Activated T-helper 2 cell treated with anti-CD3 and anti-CD28 coated beads, Interferon-gamma antibody, Interleukin-2, Interleukin-4, amounts not matched to agents 10 μg/mL and 5 μg/mL and 100 μg/mL, durations not matched to agents 14 hours and 24 hours and 36 hours (primary cell): ENCODE measurements around the gene MAGI2. TPM values are rescaled to one million over a fixed set of nuclear protein-coding genes. Genes with fewer than 3 reads are reported as not detected.

ENCODE experiments used
- DNase-seq: peaks from one replicate; pipeline ENCODE4 v3.0.0; 2021; ENCODE audit warnings: low spot score
- H3K27ac Mint-ChIP-seq: one replicate; pipeline ENCODE4 v1.8.0; 2021; ENCODE audit warnings: mixed read lengths
- H3K27me3 Mint-ChIP-seq: one replicate; pipeline ENCODE4 v1.8.0; 2021; ENCODE audit warnings: low read depth, mixed read lengths
- H3K36me3 Mint-ChIP-seq: one replicate; pipeline ENCODE4 v1.8.0; 2021; ENCODE audit warnings: low read depth, mixed read lengths
- H3K4me1 Mint-ChIP-seq: one replicate; pipeline ENCODE4 v1.8.0; 2021; ENCODE audit warnings: low read depth, mixed read lengths
- H3K4me3 Mint-ChIP-seq: one replicate; pipeline ENCODE4 v1.8.0; 2021; ENCODE audit warnings: low read depth, mild to moderate bottlenecking, moderate library complexity, mixed read lengths
- H3K9me3 Mint-ChIP-seq: one replicate; pipeline ENCODE4 v1.8.0; 2021; ENCODE audit warnings: mixed read lengths
- intact Hi-C: fragments of 100-400 bp; cut with micrococcal nuclease; formaldehyde crosslinking; loops from one replicate; pipeline ENCODE4 v1.15.1; 2023
- total RNA-seq: library from RNA; stranded (reverse); gene quantifications from 2 replicates; pipeline ENCODE4 v1.2.3, GENCODE V29; 2022

The MAGI2 gene
- total RNA-seq, 1 donor from 2014 or later: 0.21 TPM

DNA sequence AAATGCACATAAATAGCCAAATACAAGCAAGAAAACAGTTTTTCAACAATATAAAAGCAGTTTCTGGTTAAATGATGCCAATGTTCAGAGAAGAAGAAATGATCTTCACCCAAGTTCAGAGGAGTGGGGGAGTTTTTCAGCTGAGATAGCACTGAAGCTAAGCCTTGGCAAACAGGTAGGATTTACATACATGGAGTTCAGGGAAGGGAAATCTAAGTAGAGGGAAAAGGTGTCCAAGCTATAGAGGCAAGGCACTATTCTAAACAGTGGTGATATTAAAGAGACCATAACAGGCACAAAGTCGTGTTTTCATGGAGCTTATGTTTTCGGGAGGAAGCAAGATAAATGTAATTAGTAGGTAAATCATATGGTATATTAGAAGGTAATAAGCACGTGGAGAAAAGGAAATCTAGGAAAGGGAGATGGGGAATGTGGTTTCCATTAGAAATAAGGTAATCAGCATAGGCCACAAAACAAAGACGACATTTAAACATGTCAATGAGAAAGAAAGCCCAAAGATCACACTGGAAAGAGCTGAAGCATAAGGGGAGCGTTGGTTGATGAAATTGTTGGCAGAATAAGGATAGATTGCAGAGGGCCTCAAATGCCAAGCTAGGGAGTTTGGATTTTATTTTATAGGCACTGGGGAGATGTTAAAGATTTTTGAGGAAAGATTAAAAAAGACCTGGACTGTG, 704.3 kb downstream of the MAGI2 start:
- intact Hi-C loops: no loop called here
- peaks cover 8% of the 10 kb centered on the region for H3K9me3 Mint-ChIP-seq
- H3K4me1 Mint-ChIP-seq: no peaks in the 10 kb centered on the region
- no peaks in the 10 kb centered on the region for H3K36me3 Mint-ChIP-seq
- no peaks in the 10 kb centered on the region for H3K27me3 Mint-ChIP-seq
- no peak overlapping the region for H3K27ac Mint-ChIP-seq
- H3K4me3 Mint-ChIP-seq: no peak overlapping the region
- no peak for DNase-seq

DNA sequence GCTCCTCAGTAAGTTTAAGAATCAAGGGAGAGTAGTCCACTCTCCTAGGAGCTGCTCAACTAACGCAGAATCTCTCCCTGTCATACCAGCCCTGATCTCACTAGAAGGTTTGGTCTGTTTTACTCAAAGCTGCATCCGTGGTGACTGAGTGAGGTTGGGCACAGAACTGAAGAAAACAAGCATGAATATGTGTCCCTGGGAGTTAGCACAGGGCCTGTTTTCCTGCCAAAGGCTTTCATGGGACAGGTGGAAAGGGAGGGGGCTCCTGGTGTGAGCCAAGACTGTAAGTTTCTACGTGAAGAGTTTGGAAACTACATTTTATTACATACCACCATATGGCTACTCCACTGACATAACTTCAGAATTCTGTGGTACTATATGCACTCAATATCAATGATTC, 705.9 kb downstream of the MAGI2 start:
- DNase-seq: no peak
- Mint-ChIP-seq H3K4me3 (no peak overlapping the region), H3K27ac (no peak overlapping the region), H3K27me3 (no peaks in the 10 kb centered on the region), H3K9me3 (no peaks in the 10 kb centered on the region), H3K4me1 (no peaks in the 10 kb centered on the region), H3K36me3 (no peaks in the 10 kb centered on the region)
- intact Hi-C loops: no loop called here

DNA sequence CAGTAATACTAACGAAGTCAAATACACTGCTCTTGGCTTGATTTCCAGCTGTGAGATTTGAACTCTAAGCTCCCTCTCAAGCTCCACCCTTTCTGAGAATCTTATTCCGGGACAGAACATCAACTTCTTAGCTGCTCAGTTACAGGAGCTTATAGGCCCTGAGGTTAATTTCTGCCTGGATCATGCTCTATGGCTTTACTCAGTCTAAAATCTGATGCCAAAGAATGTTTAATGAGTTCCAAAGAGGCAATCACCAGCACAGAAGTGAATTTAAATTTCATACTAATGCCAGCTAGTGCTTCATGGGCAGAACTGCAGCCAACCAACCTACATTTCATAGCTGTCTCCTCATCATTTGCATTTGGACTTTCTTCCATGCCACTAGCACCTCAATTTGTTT, 707.2 kb downstream of the MAGI2 start:
- DNase-seq: no peak
- Mint-ChIP-seq H3K4me1 (no peaks in the 10 kb centered on the region), H3K27ac (no peak overlapping the region), H3K36me3 (no peaks in the 10 kb centered on the region), H3K4me3 (no peak overlapping the region), H3K9me3 (no peaks in the 10 kb centered on the region), H3K27me3 (no peaks in the 10 kb centered on the region)
- intact Hi-C loops: no loop called here

DNA sequence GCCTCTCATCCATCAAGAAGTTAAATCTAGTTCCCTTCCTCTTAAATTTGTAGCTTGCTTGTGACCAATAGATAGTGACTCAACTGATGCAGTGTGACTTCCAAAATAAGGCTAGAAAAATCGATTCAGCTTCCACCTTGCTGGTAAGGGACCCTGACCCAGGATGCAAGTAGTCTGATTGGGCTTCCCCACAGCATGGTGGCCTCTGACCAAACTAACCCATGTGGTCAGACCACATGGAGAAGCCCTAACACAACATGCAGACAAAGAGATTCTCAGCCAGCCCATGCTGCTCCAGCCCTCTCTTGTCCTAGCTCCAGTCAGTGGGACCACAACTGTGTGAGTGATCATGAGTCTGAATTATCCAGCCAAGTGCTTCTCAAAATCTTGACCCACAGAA, 710.8 kb downstream of the MAGI2 start:
- Mint-ChIP-seq H3K4me3 (no peak overlapping the region), H3K27me3 (no peaks in the 10 kb centered on the region), H3K27ac (no peak overlapping the region), H3K4me1 (no peaks in the 10 kb centered on the region), H3K36me3 (no peaks in the 10 kb centered on the region), H3K9me3 (no peaks in the 10 kb centered on the region)
- intact Hi-C loops: no loop called here
- DNase-seq: no peak

DNA sequence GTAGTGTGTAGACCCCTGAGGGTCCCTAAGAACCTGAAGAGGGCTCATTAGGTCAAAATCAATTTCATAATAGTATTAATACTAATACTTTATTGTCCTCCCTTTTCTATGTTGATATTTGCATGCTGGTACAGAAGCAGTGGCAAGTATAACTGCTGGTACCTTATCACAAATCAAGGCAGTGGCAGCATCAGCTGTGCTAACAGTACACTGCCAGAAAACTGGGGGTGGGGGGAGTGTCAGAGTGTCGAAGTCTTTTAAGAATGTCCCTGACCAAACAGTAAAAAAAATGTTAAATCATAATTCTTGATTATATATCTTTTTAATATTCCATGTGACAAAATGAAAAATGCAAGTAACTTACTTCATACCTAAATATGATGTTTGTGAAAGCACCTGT, 716.9 kb downstream of the MAGI2 start:
- no peaks in the 10 kb centered on the region for H3K36me3 Mint-ChIP-seq
- intact Hi-C loops: no loop called here
- H3K27ac Mint-ChIP-seq: no peak overlapping the region
- DNase-seq: no peak
- no peak overlapping the region for H3K4me3 Mint-ChIP-seq
- H3K27me3 Mint-ChIP-seq: no peaks in the 10 kb centered on the region
- H3K9me3 Mint-ChIP-seq: no peaks in the 10 kb centered on the region
- no peaks in the 10 kb centered on the region for H3K4me1 Mint-ChIP-seq

DNA sequence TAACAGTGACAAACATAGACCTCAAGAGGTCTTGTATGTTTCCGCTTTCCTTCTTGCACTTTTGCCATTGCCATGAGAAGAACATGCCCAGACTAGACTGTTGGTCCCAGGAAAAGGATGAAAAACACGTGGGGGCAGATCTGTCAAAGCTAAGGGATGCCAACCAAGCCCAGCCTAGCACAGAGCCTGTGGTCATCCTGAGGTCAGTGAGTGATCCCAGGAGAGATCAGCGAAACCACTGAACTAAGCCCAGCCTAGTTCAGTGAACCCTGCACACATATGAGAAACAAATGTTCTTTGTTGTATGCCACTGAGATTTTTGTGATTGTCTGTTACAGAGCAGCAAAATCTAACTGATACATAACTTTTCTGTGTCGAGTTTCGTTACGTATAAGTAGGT, 718.8 kb downstream of the MAGI2 start:
- H3K36me3 Mint-ChIP-seq: no peaks in the 10 kb centered on the region
- H3K4me1 Mint-ChIP-seq: no peaks in the 10 kb centered on the region
- H3K27me3 Mint-ChIP-seq: no peaks in the 10 kb centered on the region
- intact Hi-C loops: no loop called here
- DNase-seq: no peak
- no peak overlapping the region for H3K4me3 Mint-ChIP-seq
- no peaks in the 10 kb centered on the region for H3K9me3 Mint-ChIP-seq
- H3K27ac Mint-ChIP-seq: no peak overlapping the region

DNA sequence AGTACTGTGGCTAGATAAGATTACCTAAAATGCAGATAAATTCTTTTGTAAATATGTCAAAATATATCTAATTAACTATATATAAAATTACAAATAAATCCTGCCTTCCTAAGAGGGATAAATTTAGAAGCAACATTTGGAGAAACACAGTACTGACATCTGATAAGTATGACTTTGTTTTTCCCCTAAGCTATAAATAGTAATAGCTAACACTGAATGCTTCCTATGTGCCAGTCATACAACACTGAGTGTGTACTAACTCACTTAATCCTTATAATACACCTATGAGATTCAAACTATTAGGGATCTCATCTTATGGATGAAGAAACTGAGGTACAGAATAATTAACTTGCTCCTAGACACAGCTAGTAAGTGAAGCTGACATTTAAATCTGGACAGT, 733.4 kb downstream of the MAGI2 start:
- no peak for DNase-seq
- peaks cover 3% of the 10 kb centered on the region for H3K9me3 Mint-ChIP-seq
- intact Hi-C loops: no loop called here

DNA sequence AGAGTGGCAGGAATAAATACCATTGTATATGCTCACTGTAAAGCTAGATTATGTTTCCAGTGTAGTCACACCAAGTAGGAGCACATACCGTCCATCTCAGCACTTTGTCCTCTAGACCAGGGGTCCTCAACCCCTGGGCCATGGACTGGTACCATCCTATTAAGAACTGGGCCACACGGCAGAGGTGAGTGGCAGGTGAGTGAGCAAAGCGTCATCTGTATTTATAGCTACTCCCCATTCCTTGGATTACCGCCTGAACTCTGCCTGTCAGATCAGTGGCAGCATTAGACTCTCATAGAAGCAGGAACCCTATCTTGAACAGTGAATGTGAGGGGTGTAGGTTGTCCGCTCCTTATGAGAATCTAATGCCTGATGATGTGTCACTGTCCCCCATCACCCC, 735.3 kb downstream of the MAGI2 start:
- Mint-ChIP-seq H3K27ac (no peak overlapping the region), H3K9me3 (peaks cover 3% of the 10 kb centered on the region), H3K27me3 (no peaks in the 10 kb centered on the region), H3K4me1 (no peaks in the 10 kb centered on the region), H3K4me3 (no peak overlapping the region), H3K36me3 (no peaks in the 10 kb centered on the region)
- intact Hi-C loops: no loop called here
- DNase-seq: no peak

More for the DNA sequence above, 733.4 kb downstream of the MAGI2 start:
- no peaks in the 10 kb centered on the region for H3K36me3 Mint-ChIP-seq
- H3K27me3 Mint-ChIP-seq: no peaks in the 10 kb centered on the region
- no peak overlapping the region for H3K4me3 Mint-ChIP-seq
- no peaks in the 10 kb centered on the region for H3K4me1 Mint-ChIP-seq
- H3K27ac Mint-ChIP-seq: no peak overlapping the region

DNA sequence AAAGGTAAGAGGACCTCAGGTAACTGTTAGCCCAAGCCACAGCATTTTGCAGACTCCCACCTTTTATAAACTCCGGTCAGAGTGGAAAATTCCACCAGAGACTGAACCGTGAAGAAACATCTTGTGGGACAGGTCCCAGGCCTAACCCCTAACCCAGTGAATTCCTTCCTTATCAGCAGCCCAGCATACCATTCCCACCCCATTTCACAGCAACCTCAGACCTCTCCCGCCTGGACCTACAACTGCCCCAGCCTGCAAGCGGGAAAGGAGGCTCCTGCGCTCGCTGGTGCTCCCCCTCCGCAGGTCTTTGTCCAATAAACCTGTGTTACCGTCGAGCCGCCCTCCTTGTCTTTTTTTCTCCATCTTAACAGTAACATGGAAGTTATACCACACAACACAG, 736.6 kb downstream of the MAGI2 start:
- DNase-seq: no peak

DNA sequence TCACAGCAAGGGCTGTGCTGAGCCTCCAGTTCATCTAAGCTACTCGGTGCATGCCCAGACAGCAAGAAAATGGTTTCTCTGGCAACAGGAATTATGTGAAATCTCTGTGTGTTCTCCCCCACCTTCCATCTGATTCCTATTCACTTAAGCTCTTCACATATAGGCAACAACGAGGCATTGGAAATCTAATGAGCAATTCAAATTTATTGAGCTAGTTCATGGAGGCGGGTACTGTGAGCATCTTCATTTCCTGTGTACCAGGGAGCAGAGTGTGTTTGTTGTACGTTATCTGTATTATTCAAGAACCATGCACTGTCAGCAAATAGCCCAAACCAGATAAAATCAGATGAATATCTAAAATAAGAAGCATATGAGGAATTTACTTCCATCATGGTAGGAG, 739.1 kb downstream of the MAGI2 start:
- intact Hi-C loops: no loop called here
- Mint-ChIP-seq H3K36me3 (no peaks in the 10 kb centered on the region), H3K4me3 (no peak overlapping the region), H3K27ac (no peak overlapping the region), H3K27me3 (no peaks in the 10 kb centered on the region), H3K4me1 (no peaks in the 10 kb centered on the region), H3K9me3 (peaks cover 3% of the 10 kb centered on the region)
- no peak for DNase-seq

More for the DNA sequence above, 736.6 kb downstream of the MAGI2 start:
- Mint-ChIP-seq H3K4me1 (no peaks in the 10 kb centered on the region), H3K27me3 (no peaks in the 10 kb centered on the region), H3K9me3 (peaks cover 3% of the 10 kb centered on the region), H3K36me3 (no peaks in the 10 kb centered on the region), H3K4me3 (no peak overlapping the region), H3K27ac (no peak overlapping the region)
- intact Hi-C loops: no loop called here

DNA sequence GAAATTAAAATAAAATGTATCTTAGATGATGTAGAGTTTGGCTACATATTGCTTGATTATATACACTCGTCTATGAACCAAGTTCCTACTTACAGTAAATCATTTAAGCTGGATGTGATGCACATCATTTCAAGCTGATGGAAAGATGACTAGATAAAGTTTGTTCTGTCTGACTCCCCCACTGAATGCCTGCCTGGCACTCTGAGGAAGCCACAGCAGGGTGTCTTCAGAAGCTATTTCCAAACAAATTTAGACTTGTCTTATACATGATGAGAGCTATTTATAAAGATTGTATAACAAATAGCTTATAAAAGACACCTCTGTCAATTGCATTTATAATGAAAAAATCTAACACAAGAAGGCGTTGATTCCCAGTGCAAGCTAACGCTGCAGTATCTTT, 741.4 kb downstream of the MAGI2 start:
- H3K27ac Mint-ChIP-seq: no peak overlapping the region
- intact Hi-C loops: no loop called here
- H3K36me3 Mint-ChIP-seq: no peaks in the 10 kb centered on the region
- H3K9me3 Mint-ChIP-seq: peaks cover 3% of the 10 kb centered on the region
- H3K27me3 Mint-ChIP-seq: no peaks in the 10 kb centered on the region
- no peak for DNase-seq
- no peak overlapping the region for H3K4me3 Mint-ChIP-seq
- no peaks in the 10 kb centered on the region for H3K4me1 Mint-ChIP-seq

DNA sequence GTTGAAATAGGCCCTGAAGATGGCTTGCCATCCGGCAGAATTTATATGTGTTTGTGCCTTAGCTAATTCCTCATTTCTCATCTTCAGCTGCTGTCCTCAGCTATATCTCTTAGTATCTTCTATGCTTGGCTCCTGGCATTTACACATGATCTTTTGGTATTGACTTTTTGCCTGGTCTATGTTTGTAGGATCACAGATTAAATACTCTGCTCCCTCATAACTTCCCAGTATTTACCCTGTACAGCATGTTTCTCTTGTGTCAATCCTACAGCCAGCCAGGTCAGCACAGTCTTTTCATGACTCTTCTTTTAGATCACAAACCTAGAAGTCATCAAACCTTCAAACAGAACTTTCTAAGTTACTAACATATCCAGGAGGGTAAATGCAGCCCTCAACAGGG, 743.8 kb downstream of the MAGI2 start:
- H3K4me3 Mint-ChIP-seq: no peak overlapping the region
- DNase-seq: no peak
- no peaks in the 10 kb centered on the region for H3K9me3 Mint-ChIP-seq
- H3K36me3 Mint-ChIP-seq: no peaks in the 10 kb centered on the region
- H3K27me3 Mint-ChIP-seq: no peaks in the 10 kb centered on the region
- intact Hi-C loops: no loop called here
- H3K4me1 Mint-ChIP-seq: no peaks in the 10 kb centered on the region
- no peak overlapping the region for H3K27ac Mint-ChIP-seq

DNA sequence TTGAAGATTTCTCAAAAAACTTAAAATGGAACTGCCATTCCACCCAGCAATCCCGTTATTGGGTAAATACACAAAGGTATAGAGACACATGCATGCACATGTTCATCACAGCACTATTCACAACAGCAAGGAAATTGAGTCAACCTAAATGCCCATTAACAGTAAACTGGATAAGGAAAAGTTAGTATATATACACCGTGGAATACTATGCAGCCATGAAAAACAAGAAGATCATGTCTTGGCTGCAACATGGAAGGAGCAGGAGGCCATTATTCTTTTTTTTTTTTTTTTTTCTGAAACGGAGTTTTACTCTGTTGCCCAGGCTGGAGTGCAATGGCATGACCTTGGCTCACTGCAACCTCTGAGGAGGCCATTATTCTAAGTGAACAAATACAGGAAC, 749.0 kb downstream of the MAGI2 start:
- Mint-ChIP-seq H3K27ac (no peak overlapping the region), H3K4me1 (no peaks in the 10 kb centered on the region), H3K36me3 (no peaks in the 10 kb centered on the region), H3K27me3 (no peaks in the 10 kb centered on the region), H3K9me3 (no peaks in the 10 kb centered on the region), H3K4me3 (no peak overlapping the region)
- intact Hi-C loops: no loop called here
- no peak for DNase-seq

DNA sequence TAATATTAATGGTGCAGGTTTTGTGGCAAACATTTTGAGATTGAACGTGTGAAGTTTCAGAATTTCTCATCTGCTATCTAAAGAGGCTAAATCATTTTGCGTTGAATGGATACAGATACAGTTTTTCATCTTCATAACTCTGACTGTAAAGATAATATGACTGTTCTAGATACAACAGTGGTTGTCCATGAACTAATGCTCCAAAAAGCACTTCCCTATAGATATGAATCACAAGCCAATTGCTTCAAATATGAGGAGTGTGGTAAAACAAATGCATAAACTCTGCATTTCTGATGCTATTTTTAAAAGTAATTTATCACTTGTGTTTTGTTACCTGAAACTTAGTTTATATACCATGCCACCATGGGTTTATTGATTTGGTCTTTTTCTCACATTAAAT, 750.1 kb downstream of the MAGI2 start:
- Mint-ChIP-seq H3K27me3 (no peaks in the 10 kb centered on the region), H3K4me3 (no peak overlapping the region), H3K4me1 (no peaks in the 10 kb centered on the region), H3K9me3 (no peaks in the 10 kb centered on the region), H3K27ac (no peak overlapping the region), H3K36me3 (no peaks in the 10 kb centered on the region)
- intact Hi-C loops: no loop called here
- DNase-seq: no peak
